ENCODE data around the gene DNAH8.
"Not testable (repeated sequence)": the region's sequence is repeated elsewhere in the genome, so short reads cannot be mapped to it uniquely, and the experiment has no call there.

DNAH8 gene

GRCh38 chr6:38846844-38847243 lies 131.7 kb downstream of the DNAH8 start:
- no peak for DNase-seq

DNA sequence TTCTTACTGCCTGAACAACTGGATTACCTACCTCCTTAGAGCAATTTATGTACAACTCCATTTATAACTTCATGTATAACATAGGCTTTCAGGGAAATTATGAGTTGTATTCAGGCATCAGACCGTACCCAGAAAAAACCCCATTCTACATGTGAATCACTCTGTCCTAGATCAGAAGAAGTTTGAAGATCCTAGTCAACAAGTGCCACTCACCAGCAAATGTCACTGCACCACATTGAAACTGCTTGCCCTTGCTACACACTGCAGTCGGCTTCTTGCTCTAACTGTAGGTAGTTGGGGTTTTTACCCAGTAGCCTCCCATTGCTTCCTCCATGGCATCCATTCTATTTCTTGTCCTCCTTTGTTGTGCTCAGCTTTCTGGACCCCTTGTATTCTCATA lies 132.4 kb downstream of the DNAH8 start:
- no peak for DNase-seq

GRCh38 chr6:38848760-38849159 lies 133.6 kb downstream of the DNAH8 start:
- no peak for DNase-seq

- no peak for DNase-seq
Observed at GRCh38 chr6:38852215-38852614, 137.1 kb downstream of the DNAH8 start.

DNA sequence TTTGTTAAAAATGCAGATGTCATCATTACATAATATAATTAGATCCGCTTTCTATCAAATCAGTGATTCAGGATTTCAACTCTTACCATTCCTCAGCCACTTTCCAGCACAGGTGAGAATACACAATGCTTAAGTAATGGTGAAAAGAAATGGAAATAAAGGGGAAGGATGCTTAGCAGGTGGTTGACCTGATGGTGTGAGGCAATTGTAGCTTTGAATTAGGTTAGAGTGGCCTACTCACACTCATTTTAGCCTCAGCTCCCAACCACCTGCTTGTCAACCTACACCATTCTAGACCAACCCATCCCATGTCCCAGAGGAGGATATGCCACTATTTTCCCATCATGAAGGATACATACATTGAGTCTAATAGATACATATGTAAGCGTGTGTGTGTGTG lies 138.1 kb downstream of the DNAH8 start:
- DNase-seq = no peak

- no peak for DNase-seq
Observed at GRCh38 chr6:38856492-38856891, 141.4 kb downstream of the DNAH8 start.

DNA sequence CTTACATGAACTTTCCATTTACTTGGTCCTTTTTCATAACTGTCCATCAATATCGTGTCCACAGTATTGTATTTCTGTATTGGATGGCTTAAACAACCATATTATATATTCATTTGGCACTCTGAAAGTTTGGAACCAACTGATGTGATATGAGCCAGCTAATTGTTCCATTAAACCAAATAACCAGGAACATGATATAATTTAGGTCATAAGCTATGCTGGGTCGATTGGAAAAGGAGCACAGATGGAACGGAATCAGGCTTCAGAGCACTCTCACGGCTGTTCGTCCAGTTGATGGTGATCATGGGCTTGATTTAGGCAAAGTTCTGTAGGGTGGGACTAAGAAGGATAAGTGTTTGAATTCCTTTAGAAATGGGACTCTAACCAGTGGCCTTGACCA lies 142.7 kb downstream of the DNAH8 start:
- no peak for DNase-seq

GRCh38 chr6:38860041-38860440 lies 144.9 kb downstream of the DNAH8 start:
- no peak for DNase-seq

GRCh38 chr6:38861926-38862401 lies 146.9 kb downstream of the DNAH8 start:
- no peak for DNase-seq

GRCh38 chr6:38865521-38866174 lies 150.5 kb downstream of the DNAH8 start:
- DNase-seq = no peak

- no peak for DNase-seq
Observed at GRCh38 chr6:38867726-38868125, 152.6 kb downstream of the DNAH8 start.

- DNase-seq = peak; percentile 13
Observed at GRCh38 chr6:38871741-38872568, 156.8 kb downstream of the DNAH8 start.

GRCh38 chr6:38873001-38873400 lies 157.9 kb downstream of the DNAH8 start:
- DNase-seq = no peak

DNA sequence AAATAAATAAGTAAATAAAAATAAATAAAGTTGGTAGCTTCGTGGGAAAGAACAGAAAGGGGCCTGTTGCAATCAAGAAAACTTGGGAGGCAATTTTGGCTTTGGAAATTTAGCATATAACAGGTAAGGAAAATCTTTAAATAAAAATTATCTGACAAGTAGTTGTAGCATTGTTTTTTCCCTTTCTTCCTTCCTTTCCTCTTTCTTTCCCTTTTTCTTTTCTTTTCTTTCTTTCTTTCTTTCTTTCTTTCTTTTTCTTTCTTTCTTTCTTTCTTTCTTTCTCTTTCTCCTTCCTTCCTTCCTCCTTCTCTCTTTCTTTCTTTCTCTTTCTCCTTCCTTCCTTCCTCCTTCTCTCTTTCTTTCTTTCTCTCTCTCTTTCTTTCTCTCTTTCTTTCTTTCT lies 158.7 kb downstream of the DNAH8 start:
- not testable (repeated sequence) for DNase-seq

DNA sequence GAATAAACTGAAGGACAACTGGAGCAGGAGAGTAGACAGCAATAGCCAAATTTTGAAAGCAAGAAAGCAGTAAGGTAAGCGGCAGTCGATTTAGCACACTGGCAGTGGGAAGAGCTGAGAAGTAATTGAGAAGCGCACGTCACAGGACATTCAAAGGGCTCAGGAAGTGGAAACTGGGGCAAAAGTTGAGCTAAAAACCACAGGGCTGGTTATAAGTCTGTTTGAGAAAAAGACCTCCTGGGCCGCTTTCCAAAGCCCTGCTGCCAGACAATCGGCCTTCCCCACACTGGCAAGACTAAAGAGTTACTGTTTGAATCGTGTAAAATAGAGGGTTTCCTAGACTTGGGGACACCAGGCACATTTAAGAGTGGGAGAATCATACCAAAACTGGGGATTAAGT lies 161.4 kb downstream of the DNAH8 start:
- DNase-seq = no peak

- DNase-seq = no peak
Observed at GRCh38 chr6:38877721-38878120, 162.6 kb downstream of the DNAH8 start.

DNA sequence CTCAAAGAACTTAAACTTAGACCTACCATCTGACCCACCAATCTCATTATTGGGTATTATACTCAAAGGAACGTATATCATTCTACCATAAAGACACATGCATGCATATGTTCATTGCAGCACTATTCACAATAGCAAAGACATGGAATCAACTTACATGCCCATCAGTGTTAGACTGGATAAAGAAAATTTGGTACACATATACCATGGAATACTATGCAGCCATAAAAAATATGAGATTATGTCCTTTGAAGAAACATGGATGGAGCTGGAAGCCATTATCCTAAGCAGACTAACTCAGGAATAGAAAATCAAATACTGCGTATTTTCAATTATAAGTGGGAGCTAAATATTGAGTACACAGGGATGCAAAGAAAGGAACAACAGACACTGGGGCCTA lies 167.0 kb downstream of the DNAH8 start:
- DNase-seq = no peak

DNA sequence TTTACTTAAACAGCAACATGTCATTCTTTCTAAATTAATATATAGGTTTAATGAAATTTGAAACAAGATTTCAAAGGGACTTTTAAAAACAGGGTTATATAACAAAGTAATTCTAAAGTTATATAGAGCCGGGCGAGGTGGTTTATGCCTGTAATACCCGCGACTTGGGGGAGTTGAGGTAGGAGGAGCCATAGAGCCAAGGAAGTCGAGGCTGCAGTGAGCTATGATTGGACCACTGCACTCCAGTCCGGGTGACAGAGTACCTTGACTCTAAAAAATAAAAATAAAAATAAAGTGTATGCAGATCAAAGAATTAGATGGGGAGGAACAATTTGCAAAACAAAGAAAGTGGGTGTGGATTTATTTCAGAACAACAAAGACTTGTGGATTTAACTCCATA lies 182.4 kb downstream of the DNAH8 start:
- no peak for DNase-seq

DNA sequence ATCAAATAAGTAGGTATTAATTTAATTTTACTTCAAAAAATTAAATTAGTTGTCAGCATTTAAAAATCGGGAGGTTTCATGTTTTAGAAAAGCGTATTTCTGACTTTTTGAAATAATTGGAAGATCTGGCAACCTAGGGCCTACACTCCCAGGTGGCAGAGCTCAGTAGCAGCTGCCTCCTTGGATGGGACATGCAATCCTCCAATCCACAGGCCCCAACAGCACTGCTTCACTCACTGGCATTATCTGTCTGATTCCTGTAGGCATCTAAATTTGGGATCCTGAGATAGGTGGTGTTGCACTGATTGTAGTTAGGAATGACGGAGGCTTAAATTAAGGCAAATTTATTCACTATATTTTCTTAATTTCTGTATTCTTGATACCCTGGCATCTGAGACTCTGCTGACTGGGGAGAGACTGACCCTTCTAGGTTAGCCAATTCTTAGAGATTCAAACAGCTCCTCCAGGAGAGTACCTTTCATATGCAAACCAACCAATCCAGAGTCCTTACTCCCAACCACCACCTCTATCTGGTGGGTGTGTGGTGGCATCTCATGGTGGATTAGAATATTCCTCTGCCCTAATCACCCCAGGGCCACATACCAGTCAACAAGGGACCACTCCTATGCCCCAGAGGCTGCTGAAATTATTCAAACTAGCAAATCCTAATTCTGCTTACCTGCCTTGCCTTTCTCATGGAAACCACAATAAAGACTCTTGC lies 186.9 kb downstream of the DNAH8 start:
- DNase-seq = no peak

DNA sequence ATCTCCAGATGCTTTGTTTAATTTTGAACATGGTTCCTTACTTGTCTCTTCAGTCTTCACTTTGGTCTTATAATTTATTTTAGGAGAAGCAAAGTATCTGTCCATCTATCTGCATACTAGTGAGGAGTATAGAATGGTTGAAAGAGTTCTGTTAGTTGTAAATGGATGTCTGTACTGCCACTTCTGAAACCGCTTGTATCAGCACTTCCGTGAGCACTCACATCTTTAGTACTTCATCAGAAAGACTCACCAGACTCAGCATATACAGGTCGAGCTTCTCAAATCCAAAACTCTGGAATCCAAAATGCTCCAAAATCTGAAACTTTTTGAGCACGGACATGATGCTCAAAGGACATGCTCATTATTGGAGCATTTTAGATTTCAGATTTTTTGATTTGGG lies 191.5 kb downstream of the DNAH8 start:
- DNase-seq = no peak

- no peak for DNase-seq
Observed at GRCh38 chr6:38907264-38907663, 192.2 kb downstream of the DNAH8 start.

- DNase-seq = no peak
Observed at GRCh38 chr6:38909015-38909730, 194.1 kb downstream of the DNAH8 start.

GRCh38 chr6:38910207-38910606 lies 195.1 kb downstream of the DNAH8 start:
- DNase-seq = no peak
